ENCODE data around the gene NRDE2. TPM values are rescaled to one million over a fixed set of nuclear protein-coding genes. Genes with fewer than 3 reads are reported as not detected.

The NRDE2 gene
- total RNA-seq, 1 donor from 2014 or later: 22.2 TPM

GRCh38 chr14:90296641-90297040 is 35.1 kb downstream of the NRDE2 start:
- TF ChIP-seq, protein P1, sequence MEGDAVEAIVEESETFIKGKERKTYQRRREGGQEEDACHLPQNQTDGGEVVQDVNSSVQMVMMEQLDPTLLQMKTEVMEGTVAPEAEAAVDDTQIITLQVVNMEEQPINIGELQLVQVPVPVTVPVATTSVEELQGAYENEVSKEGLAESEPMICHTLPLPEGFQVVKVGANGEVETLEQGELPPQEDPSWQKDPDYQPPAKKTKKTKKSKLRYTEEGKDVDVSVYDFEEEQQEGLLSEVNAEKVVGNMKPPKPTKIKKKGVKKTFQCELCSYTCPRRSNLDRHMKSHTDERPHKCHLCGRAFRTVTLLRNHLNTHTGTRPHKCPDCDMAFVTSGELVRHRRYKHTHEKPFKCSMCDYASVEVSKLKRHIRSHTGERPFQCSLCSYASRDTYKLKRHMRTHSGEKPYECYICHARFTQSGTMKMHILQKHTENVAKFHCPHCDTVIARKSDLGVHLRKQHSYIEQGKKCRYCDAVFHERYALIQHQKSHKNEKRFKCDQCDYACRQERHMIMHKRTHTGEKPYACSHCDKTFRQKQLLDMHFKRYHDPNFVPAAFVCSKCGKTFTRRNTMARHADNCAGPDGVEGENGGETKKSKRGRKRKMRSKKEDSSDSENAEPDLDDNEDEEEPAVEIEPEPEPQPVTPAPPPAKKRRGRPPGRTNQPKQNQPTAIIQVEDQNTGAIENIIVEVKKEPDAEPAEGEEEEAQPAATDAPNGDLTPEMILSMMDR (IDR thresholded peaks at IDR 0.05): no peak
- H3K4me3 ChIP-seq: peak overlapping the region; percentile 11
- no peaks in the 10 kb centered on the region for H3K9me3 ChIP-seq
- ATAC-seq (no peak), DNase-seq (no peak)
- peaks cover 68% of the 10 kb centered on the region for H3K36me3 ChIP-seq
- intact Hi-C loops (cut with DNase I): no loop called here
- peaks cover 18% of the 10 kb centered on the region for H3K4me1 ChIP-seq
- no peaks in the 10 kb centered on the region for H3K27me3 ChIP-seq (ENCODE audit: low read depth)
- H3K27ac ChIP-seq: no peak overlapping the region

GRCh38 chr14:90295870-90296516 is 35.7 kb downstream of the NRDE2 start:
- ATAC-seq: peak; percentile 58 to 66

DNA sequence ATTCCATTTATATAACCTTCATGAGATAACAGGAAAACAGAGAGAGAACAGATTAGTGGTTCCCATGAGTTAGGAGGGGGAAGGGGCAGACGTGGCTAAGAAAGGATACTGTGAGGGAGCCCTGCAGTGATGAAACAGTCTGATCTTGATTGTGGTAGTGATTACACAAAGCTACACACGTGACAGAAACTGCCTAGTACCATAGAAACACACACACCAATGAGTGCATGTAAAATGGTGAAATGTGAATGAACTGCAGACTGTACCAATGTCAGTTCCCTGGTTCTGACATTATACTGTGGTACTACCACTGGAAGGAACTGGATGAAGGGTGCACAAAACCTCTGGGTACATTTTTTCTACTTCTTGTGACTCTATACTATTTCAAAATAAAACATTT is 36.9 kb downstream of the NRDE2 start:
- H3K4me3 ChIP-seq: no peak overlapping the region
- H3K4me1 ChIP-seq: peaks cover 11% of the 10 kb centered on the region
- H3K36me3 ChIP-seq: peaks cover 86% of the 10 kb centered on the region
- TF ChIP-seq, protein P1 (IDR thresholded peaks at IDR 0.05): no peak
- intact Hi-C loops (cut with DNase I): no loop called here
- ATAC-seq: peak; percentile 62 to 65
- no peaks in the 10 kb centered on the region for H3K9me3 ChIP-seq
- DNase-seq: no peak
- no peak overlapping the region for H3K27ac ChIP-seq
- no peaks in the 10 kb centered on the region for H3K27me3 ChIP-seq (ENCODE audit: low read depth)

More at GRCh38 chr14:90295870-90296516, 35.7 kb downstream of the NRDE2 start:
- no peaks in the 10 kb centered on the region for H3K9me3 ChIP-seq
- DNase-seq: no peak
- TF ChIP-seq, protein P1 (IDR thresholded peaks at IDR 0.05): no peak
- H3K4me3 ChIP-seq: peak overlapping the region; percentile 11
- no peak overlapping the region for H3K27ac ChIP-seq
- H3K27me3 ChIP-seq (ENCODE audit: low read depth): no peaks in the 10 kb centered on the region
- peaks cover 12% of the 10 kb centered on the region for H3K4me1 ChIP-seq
- intact Hi-C loops (cut with DNase I): no loop called here
- peaks cover 75% of the 10 kb centered on the region for H3K36me3 ChIP-seq

DNA sequence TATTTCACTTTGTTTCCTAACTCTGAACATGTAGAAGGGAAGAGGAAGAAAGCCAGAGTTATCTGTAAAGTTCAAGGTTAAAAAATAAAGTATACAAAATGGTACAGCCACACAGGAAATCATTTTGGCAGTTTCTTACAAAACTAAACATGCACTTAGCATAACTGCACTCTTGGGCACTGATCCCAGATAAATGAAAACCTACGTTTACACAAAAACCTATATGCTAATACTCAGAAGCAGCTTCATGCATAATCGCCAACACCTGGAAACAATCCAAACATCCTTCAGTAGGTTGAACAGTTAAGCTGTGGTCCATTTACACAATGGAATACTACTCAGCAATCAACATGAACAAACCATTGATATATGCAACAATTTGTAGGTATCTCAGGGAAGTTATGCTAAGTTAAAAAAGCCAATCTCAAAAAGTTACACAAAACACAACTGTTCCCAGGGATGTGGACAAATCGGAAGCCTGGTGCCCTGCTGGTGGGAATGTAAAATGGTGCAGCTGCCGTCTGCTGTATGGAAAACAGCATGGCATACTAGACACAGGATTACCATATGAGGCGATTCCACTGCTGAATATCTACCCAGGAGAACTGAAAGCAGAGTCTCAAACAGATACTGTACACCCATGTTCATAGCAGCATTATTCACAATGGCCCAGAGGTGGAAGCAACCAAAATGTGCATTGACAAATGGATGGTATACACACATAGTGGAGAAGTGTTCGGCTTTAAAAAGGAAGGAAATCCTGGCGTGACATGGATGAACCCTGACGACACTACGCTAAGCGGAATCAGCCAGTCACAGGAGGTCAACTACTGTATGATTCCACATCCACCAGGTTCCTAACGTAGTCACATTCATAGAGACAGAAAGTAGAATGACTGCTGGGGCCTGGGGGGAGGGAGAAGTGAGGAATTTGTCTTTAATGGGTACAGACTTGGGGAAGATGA is 37.7 kb downstream of the NRDE2 start:
- intact Hi-C loops (cut with DNase I): no loop called here
- peaks cover 94% of the 10 kb centered on the region for H3K36me3 ChIP-seq
- DNase-seq: no peak

GRCh38 chr14:90291699-90292098 is 40.0 kb downstream of the NRDE2 start:
- H3K27ac ChIP-seq: no peak overlapping the region
- TF ChIP-seq, protein P1 (IDR thresholded peaks at IDR 0.05): no peak
- H3K36me3 ChIP-seq: peaks cover 92% of the 10 kb centered on the region
- H3K27me3 ChIP-seq (ENCODE audit: low read depth): no peaks in the 10 kb centered on the region
- no peak for ATAC-seq
- no peaks in the 10 kb centered on the region for H3K9me3 ChIP-seq
- no peak overlapping the region for H3K4me3 ChIP-seq
- no peak for DNase-seq
- peaks cover 11% of the 10 kb centered on the region for H3K4me1 ChIP-seq
- intact Hi-C loops (cut with DNase I): no loop called here

More for the DNA sequence above, 37.7 kb downstream of the NRDE2 start:
- no peak overlapping the region for H3K27ac ChIP-seq
- H3K4me3 ChIP-seq: no peak overlapping the region
- H3K9me3 ChIP-seq: no peaks in the 10 kb centered on the region
- TF ChIP-seq, protein P1 (IDR thresholded peaks at IDR 0.05): no peak
- ATAC-seq: no peak
- H3K27me3 ChIP-seq (ENCODE audit: low read depth): no peaks in the 10 kb centered on the region
- peaks cover 11% of the 10 kb centered on the region for H3K4me1 ChIP-seq
